HG02642 (cell line): ENCODE measurements around the gene POU2F1.
"Not testable (repeated sequence)": the region's sequence is repeated elsewhere in the genome, so short reads cannot be mapped to it uniquely, and the experiment has no call there.

Experiments used
- ATAC-seq: cut with Tn5 transposase; IDR thresholded peaks from one replicate; pipeline ENCODE4 v1.9.1; 2021; ENCODE audit warnings: mild to moderate bottlenecking; ENCODE audit not compliant: unreplicated experiment, poor library complexity

Gene POU2F1

GRCh38 chr1:167304165-167304564 lies 83.5 kb downstream of the POU2F1 start:
- ATAC-seq: no peak

GRCh38 chr1:167305059-167305705 lies 84.5 kb downstream of the POU2F1 start:
- ATAC-seq: no peak

GRCh38 chr1:167305706-167306277 lies 85.1 kb downstream of the POU2F1 start:
- ATAC-seq: no peak

GRCh38 chr1:167310732-167311131 lies 90.0 kb downstream of the POU2F1 start:
- no peak for ATAC-seq

- ATAC-seq: no peak
Measured at GRCh38 chr1:167312871-167313270, 92.2 kb downstream of the POU2F1 start.

GRCh38 chr1:167314671-167315070 lies 94.0 kb downstream of the POU2F1 start:
- no peak for ATAC-seq

GRCh38 chr1:167317463-167317862 lies 96.8 kb downstream of the POU2F1 start:
- no peak for ATAC-seq

- not testable (repeated sequence) for ATAC-seq
Measured at GRCh38 chr1:167319206-167319605, 98.5 kb downstream of the POU2F1 start.

- no peak for ATAC-seq
Measured at GRCh38 chr1:167322483-167322882, 101.8 kb downstream of the POU2F1 start.

- no peak for ATAC-seq
Measured at GRCh38 chr1:167325151-167325550, 104.5 kb downstream of the POU2F1 start.

- ATAC-seq: peak; percentile 11
Measured at GRCh38 chr1:167328306-167328815, 107.7 kb downstream of the POU2F1 start.

GRCh38 chr1:167328816-167329483 lies 108.3 kb downstream of the POU2F1 start:
- peak; percentile 68 for ATAC-seq

GRCh38 chr1:167330601-167331293 lies 110.1 kb downstream of the POU2F1 start:
- peak; percentile 31 for ATAC-seq

- ATAC-seq: no peak
Measured at GRCh38 chr1:167331650-167332049, 111.0 kb downstream of the POU2F1 start.

GRCh38 chr1:167332503-167332902 lies 111.8 kb downstream of the POU2F1 start:
- no peak for ATAC-seq

- no peak for ATAC-seq
Measured at GRCh38 chr1:167333124-167333523, 112.4 kb downstream of the POU2F1 start.

- no peak for ATAC-seq
Measured at GRCh38 chr1:167333703-167334102, 113.0 kb downstream of the POU2F1 start.

- ATAC-seq: no peak
Measured at GRCh38 chr1:167339405-167339804, 118.7 kb downstream of the POU2F1 start.

GRCh38 chr1:167342846-167343245 lies 122.2 kb downstream of the POU2F1 start:
- peak; percentile 51 for ATAC-seq

- no peak for ATAC-seq
Measured at GRCh38 chr1:167344112-167344511, 123.4 kb downstream of the POU2F1 start.
